Kidney epithelial cell (primary cell): ENCODE measurements around the gene PBX1. TPM values are rescaled to one million over a fixed set of nuclear protein-coding genes. Genes with fewer than 3 reads are reported as not detected.

Experiments used
- DNase-seq: peaks from one replicate; pipeline ENCODE4 v3.0.0-alpha.2; 2010; ENCODE audit warnings: low read depth
- H3K27me3 ChIP-seq: 2 replicates; pipeline ENCODE4 v1.6.0; 2011; ENCODE audit warnings: low read length; ENCODE audit not compliant: control insufficient read depth, insufficient read depth
- H3K36me3 ChIP-seq: 2 replicates; pipeline ENCODE4 v1.5.1; 2011; ENCODE audit warnings: low read length; ENCODE audit not compliant: control insufficient read depth, insufficient read depth
- H3K4me3 ChIP-seq: 2 replicates; pipeline ENCODE4 v1.5.1; 2011; ENCODE audit warnings: low read depth, mild to moderate bottlenecking, control low read depth, low read length
- total RNA-seq: library from RNA; depleted of rRNA; stranded (reverse); fragments of >200 nt; gene quantifications from 2 replicates; pipeline ENCODE4 v1.2.3, GENCODE V29; 2015
- TF ChIP-seq, protein P1 (sequence below): IDR thresholded peaks from 2 replicates; pipeline ENCODE4 v1.5.1; 2011; ENCODE audit warnings: mild to moderate bottlenecking, moderate library complexity, low read length, control low read depth, inconsistent platforms; ENCODE audit not compliant: insufficient read depth, poor library complexity, severe bottlenecking

The PBX1 gene
- total RNA-seq, 1 donor from 2014 or later: 5.7 TPM

DNA sequence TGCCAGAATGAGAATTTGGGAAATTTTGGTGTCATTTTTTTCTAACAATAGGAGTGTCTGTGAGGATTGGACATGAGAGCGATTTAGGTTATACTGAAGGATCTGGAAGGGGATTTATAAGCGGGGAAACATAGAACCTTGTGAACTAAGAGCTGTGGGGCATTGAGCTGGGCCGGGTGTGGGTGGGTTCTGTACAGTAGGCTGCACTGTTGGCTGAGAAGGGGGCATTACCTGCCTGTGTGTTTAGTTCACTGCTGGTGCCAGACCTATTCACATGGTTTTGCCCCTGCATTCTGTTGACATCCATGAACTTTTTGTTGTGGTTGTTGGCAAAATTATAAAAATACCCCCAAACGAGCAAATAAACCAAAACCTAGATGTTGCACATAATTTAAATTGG lies 8.8 kb downstream of the PBX1 start:
- Histone ChIP-seq H3K4me3 (no peak overlapping the region), H3K36me3 (no peaks in the 10 kb centered on the region), H3K27me3 (no peaks in the 10 kb centered on the region)
- TF ChIP-seq, protein P1, sequence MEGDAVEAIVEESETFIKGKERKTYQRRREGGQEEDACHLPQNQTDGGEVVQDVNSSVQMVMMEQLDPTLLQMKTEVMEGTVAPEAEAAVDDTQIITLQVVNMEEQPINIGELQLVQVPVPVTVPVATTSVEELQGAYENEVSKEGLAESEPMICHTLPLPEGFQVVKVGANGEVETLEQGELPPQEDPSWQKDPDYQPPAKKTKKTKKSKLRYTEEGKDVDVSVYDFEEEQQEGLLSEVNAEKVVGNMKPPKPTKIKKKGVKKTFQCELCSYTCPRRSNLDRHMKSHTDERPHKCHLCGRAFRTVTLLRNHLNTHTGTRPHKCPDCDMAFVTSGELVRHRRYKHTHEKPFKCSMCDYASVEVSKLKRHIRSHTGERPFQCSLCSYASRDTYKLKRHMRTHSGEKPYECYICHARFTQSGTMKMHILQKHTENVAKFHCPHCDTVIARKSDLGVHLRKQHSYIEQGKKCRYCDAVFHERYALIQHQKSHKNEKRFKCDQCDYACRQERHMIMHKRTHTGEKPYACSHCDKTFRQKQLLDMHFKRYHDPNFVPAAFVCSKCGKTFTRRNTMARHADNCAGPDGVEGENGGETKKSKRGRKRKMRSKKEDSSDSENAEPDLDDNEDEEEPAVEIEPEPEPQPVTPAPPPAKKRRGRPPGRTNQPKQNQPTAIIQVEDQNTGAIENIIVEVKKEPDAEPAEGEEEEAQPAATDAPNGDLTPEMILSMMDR: no peak
- no peak for DNase-seq

DNA sequence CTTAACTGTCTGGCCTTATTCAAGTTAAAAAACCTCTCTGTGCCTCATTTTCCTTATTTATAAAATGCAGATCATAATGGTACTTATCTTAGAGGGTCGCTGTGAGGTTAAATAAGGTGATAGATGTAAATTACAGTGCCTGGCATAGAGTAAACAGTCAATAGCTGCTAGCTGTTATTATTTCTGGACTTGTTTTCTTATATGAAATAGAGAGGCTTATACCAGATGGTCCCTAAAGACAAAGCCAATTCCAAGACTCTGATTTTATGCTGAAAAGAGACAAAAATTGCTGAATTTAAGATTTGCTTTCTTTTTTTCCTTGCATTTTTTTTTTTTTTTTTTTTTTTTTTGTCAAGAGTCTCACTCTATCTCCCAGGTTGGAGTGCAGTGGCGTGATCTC lies 10.3 kb downstream of the PBX1 start:
- no peak overlapping the region for H3K4me3 ChIP-seq
- no peaks in the 10 kb centered on the region for H3K36me3 ChIP-seq
- no peaks in the 10 kb centered on the region for H3K27me3 ChIP-seq
- TF ChIP-seq, protein P1: no peak
- DNase-seq: no peak

DNA sequence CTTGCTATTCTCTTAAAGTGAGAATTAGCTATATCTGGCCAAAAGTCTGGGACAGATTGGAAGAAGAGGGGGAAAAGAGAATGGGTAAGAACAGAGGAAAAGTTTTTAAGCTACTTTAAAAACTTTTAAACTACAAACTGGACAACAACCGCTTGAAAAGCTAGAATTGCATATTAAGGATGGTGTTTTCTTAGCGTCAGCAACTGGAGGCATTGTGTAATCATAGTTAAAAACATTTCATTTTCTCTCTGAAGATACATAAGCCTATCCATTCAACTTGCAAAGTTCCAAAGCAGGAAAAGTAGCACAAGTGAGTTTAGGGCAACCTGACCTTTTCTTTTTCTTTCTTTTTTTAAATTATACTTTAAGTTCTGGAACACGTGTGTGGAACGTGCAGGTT lies 10.9 kb downstream of the PBX1 start:
- DNase-seq: no peak
- Histone ChIP-seq H3K27me3 (no peaks in the 10 kb centered on the region), H3K36me3 (no peaks in the 10 kb centered on the region), H3K4me3 (no peak overlapping the region)
- TF ChIP-seq, protein P1: no peak

GRCh38 chr1:164571333-164571732 lies 12.3 kb downstream of the PBX1 start:
- no peak for DNase-seq
- Histone ChIP-seq H3K27me3 (no peaks in the 10 kb centered on the region), H3K4me3 (no peak overlapping the region), H3K36me3 (no peaks in the 10 kb centered on the region)
- TF ChIP-seq, protein P1: no peak

DNA sequence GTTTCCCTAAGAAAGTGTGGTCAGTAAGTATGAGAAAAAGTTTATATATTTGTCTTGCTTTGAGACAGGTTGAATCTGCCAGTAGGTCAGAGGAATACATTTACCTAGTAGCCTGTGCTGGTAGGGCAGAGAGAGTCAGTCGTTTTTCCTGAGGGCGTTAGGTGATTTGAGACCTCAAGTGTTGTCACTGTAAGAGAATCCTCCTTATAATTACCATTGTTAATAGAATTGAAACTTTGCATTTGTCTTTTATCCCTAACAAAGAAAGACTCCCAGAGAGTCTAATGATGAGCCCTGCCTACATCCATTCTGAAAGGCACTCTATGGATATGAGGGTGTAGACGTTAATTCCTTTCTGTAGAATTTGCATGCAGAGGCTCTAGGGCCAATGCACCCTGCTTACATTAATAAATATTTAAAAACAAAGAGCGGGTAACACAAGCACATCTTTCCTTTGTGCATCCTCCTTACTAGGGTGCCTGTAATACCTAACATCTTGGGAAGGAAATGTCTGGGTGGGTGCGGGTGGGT lies 16.4 kb downstream of the PBX1 start:
- no peak for DNase-seq

More for the DNA sequence above, 16.4 kb downstream of the PBX1 start:
- Histone ChIP-seq H3K4me3 (no peak overlapping the region), H3K27me3 (no peaks in the 10 kb centered on the region), H3K36me3 (no peaks in the 10 kb centered on the region)
- TF ChIP-seq, protein P1: no peak
